Fibroblast of villous mesenchyme (primary cell): ENCODE measurements around the gene FASTKD3. TPM values are rescaled to one million over a fixed set of nuclear protein-coding genes. Genes with fewer than 3 reads are reported as not detected.

ENCODE experiments used
- DNase-seq: peaks from one replicate; pipeline ENCODE4 v3.0.0-alpha.2; 2010; ENCODE audit warnings: low read depth
- H3K4me3 ChIP-seq: 2 replicates; pipeline ENCODE4 v1.5.1; 2011; ENCODE audit warnings: low read depth, mild to moderate bottlenecking, low read length
- total RNA-seq: library from RNA; depleted of rRNA; stranded (reverse); fragments of >200 nt; gene quantifications from 2 replicates; pipeline ENCODE4 v1.2.3, GENCODE V29; 2012
- TF ChIP-seq, protein P1 (sequence below): IDR thresholded peaks from 2 replicates; pipeline ENCODE4 v1.5.1; 2012; ENCODE audit warnings: low read depth, mild to moderate bottlenecking, low read length; ENCODE audit not compliant: insufficient read depth

FASTKD3 gene
- total RNA-seq, 1 donor, result 22.0 TPM

- TF ChIP-seq, protein P1, sequence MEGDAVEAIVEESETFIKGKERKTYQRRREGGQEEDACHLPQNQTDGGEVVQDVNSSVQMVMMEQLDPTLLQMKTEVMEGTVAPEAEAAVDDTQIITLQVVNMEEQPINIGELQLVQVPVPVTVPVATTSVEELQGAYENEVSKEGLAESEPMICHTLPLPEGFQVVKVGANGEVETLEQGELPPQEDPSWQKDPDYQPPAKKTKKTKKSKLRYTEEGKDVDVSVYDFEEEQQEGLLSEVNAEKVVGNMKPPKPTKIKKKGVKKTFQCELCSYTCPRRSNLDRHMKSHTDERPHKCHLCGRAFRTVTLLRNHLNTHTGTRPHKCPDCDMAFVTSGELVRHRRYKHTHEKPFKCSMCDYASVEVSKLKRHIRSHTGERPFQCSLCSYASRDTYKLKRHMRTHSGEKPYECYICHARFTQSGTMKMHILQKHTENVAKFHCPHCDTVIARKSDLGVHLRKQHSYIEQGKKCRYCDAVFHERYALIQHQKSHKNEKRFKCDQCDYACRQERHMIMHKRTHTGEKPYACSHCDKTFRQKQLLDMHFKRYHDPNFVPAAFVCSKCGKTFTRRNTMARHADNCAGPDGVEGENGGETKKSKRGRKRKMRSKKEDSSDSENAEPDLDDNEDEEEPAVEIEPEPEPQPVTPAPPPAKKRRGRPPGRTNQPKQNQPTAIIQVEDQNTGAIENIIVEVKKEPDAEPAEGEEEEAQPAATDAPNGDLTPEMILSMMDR, result no peak
- H3K4me3 ChIP-seq, result no peak overlapping the region
- peak; percentile 65 for DNase-seq
Measured at GRCh38 chr5:7878381-7878873, 9.6 kb upstream of the FASTKD3 start.

- no peak overlapping the region for H3K4me3 ChIP-seq
- peak; percentile 36 for DNase-seq
- TF ChIP-seq, protein P1, result no peak
Measured at GRCh38 chr5:7877851-7878250, 9.0 kb upstream of the FASTKD3 start.

DNA sequence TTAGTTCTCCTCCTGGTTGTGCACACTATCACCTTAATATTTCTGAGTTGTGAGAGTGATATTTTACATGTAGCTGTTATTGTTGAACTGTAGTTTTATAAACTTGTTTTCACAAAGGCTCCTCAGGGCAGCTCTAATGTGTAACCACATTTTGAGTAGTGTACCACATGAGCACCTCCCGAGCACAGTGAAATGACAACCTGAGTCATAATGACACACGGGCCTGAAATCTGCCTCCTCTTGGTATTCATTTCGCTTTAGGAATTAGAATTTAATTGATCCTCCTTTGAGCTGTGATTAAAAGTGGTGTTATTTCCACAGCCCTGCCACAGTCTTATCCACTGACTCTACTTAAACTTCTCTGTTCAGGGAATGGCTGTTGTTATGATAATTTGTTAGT lies 8.0 kb upstream of the FASTKD3 start:
- H3K4me3 ChIP-seq, result no peak overlapping the region
- TF ChIP-seq, protein P1, result no peak
- DNase-seq, result peak; percentile 55

- DNase-seq, result no peak
- TF ChIP-seq, protein P1, result no peak
- H3K4me3 ChIP-seq, result no peak overlapping the region
Measured at GRCh38 chr5:7875151-7875550, 6.3 kb upstream of the FASTKD3 start.

DNA sequence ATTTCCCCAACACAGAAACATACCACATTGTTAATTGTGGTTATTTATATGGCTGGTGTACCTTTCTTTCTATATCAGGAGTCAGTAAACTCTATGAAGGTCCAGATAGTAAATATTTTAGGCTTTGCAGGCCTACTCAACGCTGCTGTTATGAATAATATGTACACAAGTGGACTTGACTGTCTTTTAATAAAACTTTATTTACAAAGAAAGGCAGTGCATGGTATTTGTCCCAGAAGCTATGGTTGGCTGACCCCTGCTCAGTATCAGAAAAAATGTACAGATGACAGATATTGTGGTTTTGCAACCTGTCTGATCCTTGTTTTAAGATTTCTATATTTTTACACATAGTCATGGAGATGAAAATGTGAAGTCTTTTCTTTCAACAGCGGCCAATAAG lies 5.8 kb upstream of the FASTKD3 start:
- no peak overlapping the region for H3K4me3 ChIP-seq
- TF ChIP-seq, protein P1, result no peak
- DNase-seq, result no peak

- TF ChIP-seq, protein P1, result no peak
Measured at GRCh38 chr5:7873216-7873615, 4.4 kb upstream of the FASTKD3 start.

DNA sequence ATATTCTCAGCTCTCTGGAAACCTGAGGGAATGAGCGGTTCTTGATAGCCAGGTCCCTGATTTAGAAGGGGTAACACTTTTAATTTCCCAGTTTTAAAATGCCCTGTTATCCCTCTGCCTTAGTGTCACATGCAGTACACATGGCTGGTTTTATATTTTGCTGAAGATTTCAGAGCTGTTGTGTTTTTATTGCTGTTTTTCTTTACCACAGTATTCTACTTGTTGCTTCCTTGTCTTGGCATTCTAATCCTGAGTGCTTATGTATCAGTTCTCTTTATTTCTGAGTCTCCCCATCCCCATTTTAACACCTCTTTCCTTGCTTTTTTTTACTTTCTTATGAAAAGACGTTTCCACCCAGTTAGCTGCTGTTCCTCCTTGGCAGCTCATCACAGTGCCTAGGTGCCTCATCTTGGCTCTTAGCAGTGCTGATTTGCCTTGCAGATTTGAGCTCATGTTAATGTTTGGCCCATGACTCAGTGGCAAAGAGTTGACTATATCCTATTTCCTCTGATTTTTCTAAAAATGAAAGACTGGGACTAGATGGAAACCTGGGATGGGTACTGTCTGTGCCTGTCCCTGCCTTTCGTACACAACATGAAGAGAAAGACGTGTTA lies 3.8 kb upstream of the FASTKD3 start:
- H3K4me3 ChIP-seq, result no peak overlapping the region
- TF ChIP-seq, protein P1, result no peak
- DNase-seq, result no peak

More at GRCh38 chr5:7873216-7873615, 4.4 kb upstream of the FASTKD3 start:
- no peak overlapping the region for H3K4me3 ChIP-seq
- no peak for DNase-seq
